HG02610 (cell line): ENCODE data around the gene RGL1.
"Not testable (repeated sequence)": the region's sequence is repeated elsewhere in the genome, so short reads cannot be mapped to it uniquely, and the experiment has no call there.

ENCODE experiments used
- ATAC-seq: cut with Tn5 transposase; IDR thresholded peaks from one replicate; pipeline ENCODE4 v1.9.1; 2021; ENCODE audit warnings: mild to moderate bottlenecking, moderate library complexity; ENCODE audit not compliant: unreplicated experiment

RGL1 gene

DNA sequence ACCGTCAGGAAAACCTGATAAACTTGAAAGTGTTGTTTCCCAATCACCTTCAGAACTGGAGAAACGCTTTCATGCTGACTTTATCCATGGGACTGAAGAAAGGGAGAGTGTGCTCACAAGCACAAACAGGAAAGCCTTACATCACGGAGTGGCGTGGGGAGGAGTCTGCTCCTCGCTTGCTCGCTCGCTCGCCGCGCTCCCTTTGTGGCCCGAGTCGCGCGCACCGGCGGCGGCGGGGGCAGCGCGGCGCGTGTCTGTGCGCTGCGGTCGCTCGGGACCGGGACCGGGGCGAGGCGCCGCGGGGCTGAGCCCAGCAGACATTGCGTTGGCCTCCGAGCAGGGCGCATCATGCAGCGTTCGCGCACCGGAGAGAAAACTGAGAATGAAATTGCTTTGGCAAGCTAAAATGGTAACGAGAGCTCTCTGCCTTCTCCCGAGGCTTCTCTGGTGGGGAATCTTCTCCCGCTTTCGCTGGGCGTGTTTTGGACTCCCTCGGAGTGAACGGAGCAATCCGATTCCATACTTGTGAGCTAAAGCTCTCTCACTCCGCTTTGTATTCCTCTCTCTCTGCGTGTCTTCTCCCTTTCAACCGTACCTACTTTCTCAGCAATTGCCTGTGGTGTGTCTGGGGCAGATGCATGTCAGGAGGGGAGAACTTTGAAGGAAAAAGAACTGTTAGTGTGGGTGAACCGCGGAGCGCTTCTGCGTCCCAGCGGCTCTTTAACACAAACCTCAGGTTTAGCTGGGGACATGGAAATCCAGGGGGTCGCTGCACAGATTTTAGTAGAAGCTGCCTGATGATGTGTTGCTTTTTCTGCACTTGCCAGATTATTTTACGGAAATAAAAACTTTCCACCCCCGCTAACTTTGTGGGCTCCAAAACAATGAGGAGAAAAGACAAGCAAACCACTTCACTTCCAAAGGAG is at the start of gene RGL1:
Gene RGL1 (plus strand): TSS at position 205 of the 926 bp plus-strand sequence. CDS start 178 bp downstream, at position 383.
- ATAC-seq = peak; percentile 53

GRCh38 chr1:183756326-183756725 is 48.6 kb upstream of the RGL1 start:
- no peak for ATAC-seq

DNA sequence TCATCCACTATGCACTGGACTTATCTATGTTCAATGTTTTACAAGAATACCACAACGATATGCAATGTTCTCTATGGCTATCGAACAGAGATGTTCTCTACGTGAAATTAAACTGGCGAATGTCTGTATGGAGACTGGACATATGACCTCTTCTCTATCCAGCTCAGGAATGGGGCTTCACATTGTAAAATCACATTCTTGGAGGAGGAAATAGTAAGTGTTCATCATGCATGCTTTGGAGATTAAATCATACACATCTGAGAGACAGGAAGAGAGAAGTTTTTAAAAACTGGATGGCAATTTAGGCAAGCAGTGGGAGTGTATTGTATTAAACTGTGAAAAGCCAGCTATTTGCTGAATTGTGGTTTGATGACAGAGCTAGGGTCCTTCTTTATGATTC is 47.9 kb upstream of the RGL1 start:
- ATAC-seq = no peak

GRCh38 chr1:183758913-183759312 is 46.0 kb upstream of the RGL1 start:
- ATAC-seq = no peak

DNA sequence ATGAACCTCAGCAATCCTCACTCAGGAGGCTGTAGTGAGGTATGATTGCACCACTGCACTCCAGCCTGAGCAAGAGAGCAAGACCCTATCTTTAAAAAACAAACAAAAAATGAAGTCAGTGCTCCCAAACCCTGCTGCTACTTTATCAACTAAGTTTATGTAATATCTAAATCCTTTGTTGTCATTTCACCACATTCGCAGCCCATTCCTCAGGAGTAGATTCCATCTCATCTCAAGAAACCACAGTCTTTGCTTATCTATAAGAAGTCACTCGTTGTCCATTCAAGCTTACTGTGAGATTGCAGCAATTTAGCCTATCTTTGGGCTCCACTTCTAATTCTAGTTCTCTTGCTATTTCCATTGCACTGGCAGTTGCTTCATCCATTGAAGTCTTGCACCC is 44.3 kb upstream of the RGL1 start:
- ATAC-seq = no peak

DNA sequence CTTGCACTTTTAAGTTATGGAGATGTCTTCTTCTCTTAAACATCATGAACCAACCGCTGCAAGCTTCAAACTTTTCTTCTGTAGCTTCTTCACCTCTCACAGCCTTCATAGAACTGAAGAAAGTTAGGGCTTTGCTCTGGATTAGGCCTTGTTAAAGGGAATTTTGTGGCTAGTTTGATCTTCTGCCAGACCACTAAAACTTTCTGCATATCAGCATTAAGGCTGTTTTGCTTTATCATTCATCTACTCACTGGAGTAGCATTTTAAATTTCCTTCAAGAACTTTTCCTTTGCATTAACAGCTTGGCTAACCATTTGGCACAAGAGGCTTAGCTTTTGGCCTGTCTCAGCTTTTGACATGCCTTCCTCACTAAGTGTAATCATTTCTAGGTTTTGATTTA is 43.0 kb upstream of the RGL1 start:
- no peak for ATAC-seq

GRCh38 chr1:183762856-183763255 is 42.1 kb upstream of the RGL1 start:
- not testable (repeated sequence) for ATAC-seq

GRCh38 chr1:183764981-183765380 is 39.9 kb upstream of the RGL1 start:
- no peak for ATAC-seq

DNA sequence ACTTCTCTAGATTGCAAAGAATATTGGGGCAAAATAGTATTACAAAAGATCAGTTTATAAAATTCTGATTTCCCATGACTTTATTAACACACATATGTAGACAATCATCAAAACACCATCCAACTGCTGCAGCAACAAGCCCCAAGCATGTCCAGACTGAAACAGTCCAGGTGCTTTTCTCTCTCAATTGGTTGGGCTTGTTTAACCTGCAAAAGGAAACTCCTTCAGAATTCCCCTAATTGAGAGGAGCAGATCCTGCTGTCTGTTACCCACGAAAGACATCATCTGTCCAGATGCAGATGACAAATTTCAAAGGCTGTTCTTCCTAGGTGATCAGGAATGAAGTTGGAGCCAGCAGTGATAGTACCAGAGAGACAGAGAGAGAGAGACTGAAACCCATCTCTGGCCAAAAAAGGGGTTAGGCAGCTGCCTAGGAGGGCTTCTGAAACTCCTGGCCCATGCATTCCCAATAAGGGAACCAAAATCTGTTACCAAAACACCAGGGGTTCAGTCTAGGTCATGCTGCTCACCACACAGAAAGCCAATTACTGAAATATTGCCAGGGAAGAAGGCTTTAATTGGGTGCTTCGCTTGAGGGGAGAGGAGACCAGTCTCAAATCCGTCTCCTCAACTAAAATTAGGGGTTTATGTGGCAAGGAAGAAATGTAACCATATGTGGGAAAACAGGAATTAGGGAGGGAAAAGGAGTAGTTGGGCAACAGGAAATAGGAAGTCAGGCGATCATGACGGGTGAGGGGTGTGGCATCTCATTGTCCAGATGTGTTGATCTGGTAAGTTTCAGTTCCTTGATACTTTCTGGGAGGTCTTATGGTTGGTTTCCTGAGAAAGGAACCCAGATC is 34.7 kb upstream of the RGL1 start:
- ATAC-seq = no peak

GRCh38 chr1:183770816-183771128 is 34.1 kb upstream of the RGL1 start:
- ATAC-seq = no peak

- ATAC-seq = no peak
Measured at GRCh38 chr1:183773482-183774274, 31.2 kb upstream of the RGL1 start.

DNA sequence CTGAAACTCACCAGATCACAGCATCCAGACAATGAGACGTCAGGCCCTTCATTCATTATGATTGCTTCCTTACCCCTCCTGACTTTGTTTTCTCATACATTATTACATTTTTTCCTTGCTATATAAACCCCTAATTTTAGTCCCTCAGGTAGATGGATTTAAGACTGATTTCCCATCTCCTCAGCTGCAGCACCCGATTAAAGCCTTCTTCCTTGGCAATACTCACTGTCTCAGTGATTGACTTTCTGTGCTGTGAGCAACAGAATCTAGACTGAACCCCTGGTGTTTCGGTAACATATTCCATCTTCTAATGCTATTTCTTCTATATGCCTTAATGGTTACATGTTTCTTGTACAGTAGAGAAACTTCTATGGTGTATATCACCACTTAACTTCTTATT is 30.0 kb upstream of the RGL1 start:
- ATAC-seq = no peak

GRCh38 chr1:183776731-183777130 is 28.2 kb upstream of the RGL1 start:
- ATAC-seq = no peak

- no peak for ATAC-seq
Measured at GRCh38 chr1:183777328-183777727, 27.6 kb upstream of the RGL1 start.

- ATAC-seq = no peak
Measured at GRCh38 chr1:183778045-183778444, 26.9 kb upstream of the RGL1 start.

DNA sequence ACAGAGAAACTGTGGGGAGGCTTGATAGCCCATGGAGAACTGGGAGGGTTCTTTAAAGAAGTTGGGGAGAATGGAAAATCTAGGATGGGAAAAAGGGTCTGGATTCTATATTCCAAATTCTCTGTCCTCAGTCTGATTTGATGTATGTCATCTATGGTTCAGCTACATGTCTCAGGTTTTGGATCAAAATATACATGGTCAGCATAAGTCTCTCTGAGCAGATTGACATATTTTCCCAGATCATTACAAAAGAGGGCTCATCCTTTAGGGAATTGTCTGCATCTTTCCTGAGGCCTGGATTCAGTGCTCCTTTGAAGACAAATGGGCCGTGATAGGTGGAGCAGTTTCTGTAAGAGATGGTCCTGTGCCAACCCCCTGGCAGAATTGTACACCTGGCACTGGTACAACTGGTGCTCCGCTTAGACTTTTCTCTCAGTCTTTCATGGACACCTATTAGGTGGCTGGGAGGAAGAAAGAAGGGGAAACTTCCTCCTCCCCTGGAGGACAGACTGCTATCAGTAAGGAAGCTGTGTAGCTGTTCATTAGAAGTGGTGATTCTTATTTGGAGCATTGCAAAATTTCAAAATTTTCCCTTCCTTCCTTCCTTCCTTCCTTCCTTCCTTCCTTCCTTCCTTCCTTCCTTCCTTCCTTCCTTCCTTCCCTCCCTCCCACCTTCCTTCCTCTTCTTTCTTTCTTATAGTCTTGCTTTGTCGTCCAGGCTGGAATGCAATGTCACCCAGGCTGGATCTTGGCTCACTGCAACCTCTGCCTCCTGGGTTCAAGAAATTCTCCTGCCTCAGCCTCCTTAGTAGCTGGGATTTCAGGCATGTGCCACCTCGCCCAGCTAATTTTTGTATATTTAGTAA is 26.1 kb upstream of the RGL1 start:
- ATAC-seq = no peak

DNA sequence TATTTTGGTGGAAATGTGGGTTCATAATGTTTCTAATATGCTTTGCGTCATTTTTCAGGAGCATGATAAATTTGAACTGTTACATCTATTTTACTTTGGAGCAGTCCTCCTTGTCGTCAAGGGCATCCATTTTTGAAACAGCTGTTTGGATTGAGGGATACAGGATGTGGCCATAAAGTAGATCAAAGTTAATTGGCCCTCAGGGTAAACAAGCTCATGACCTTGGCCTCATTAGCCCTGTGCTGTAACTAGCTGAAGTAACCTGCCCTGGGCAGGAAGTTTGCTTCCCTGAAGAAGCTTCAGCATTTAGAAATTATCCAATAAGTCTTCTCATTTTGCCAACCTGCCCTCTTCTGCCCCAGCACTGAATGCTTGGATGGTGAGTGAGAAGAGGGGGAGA is 24.8 kb upstream of the RGL1 start:
- ATAC-seq = no peak

GRCh38 chr1:183780757-183781156 is 24.2 kb upstream of the RGL1 start:
- ATAC-seq = no peak

DNA sequence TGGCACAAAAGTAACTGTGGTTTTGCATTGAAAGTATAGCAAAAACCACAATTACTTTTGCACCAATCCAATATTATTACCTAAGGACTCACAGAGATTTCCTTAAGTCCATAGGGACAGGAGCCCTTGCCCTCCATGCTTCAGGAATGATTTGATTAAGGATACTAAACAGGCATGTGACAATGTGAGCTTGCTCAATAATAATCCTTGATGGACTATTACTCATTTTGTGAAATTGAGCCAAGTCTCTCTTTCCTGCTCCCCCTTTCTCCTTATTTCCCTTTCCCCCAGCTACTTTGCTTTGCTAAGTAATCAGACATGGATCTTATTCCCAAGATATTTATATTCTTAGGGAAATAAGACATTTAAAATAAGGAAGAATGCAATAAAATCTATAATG is 21.6 kb upstream of the RGL1 start:
- ATAC-seq = no peak
